Stimulated activated CD8-positive, alpha-beta memory T cell treated with anti-CD3 and anti-CD28 coated beads, Interleukin-4, amount 100 ng/mL, for 24 hours (primary cell): Measurements from ENCODE around the gene HRC.
"Not testable (repeated sequence)": the region's sequence is repeated elsewhere in the genome, so short reads cannot be mapped to it uniquely, and the experiment has no call there.

ENCODE experiments used
- DNase-seq: peaks from one replicate; pipeline ENCODE4 v3.0.0-alpha.2; 2020; ENCODE audit warnings: low read depth

Gene HRC

DNA sequence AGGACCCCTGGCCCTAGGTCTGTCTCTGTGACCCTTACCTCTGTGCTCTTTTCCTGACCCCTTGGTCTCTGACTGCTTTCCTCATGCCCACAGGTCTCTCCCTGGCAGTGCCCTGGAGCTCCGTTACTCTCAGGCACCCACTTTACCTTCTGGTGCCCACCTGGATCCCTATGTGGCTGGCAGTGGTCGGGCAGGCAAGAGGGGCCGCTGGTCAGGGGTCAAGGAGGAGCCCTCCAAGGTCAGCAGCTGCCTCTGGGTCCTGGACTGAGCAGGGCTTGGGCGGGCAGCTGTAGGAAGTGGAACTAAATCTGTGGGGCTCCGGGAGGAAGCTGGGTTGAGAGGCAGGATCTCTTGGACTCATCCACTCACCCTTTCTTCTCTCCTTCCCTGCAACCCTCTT lies 19.5 kb downstream of the HRC start:
- DNase-seq = no peak

GRCh38 chr19:49133621-49134454 lies 21.4 kb downstream of the HRC start:
- DNase-seq = no peak

- no peak for DNase-seq
These were observed 22.1 kb downstream of the HRC start for GRCh38 chr19:49132974-49133609.

DNA sequence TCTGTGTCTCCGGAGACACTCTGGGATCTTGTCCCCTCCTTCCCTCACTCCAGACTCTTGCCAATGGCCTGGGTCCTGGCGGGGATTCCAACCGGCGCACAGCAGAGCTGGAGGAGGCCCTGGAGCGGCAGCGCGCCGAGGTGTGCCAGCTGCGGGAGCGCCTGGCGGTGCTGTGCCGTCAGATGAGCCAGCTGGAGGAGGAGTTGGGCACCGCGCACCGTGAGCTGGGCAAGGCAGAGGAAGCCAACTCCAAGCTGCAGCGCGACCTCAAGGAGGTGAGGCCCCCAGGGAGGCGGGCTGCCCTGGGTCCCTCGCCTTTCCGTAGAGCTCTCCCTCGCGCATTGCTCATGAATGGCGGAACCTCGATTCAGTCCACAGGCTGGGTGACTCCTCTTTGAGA lies 24.9 kb downstream of the HRC start:
- DNase-seq = no peak

GRCh38 chr19:49129238-49129583 lies 26.0 kb downstream of the HRC start:
- DNase-seq = no peak

DNA sequence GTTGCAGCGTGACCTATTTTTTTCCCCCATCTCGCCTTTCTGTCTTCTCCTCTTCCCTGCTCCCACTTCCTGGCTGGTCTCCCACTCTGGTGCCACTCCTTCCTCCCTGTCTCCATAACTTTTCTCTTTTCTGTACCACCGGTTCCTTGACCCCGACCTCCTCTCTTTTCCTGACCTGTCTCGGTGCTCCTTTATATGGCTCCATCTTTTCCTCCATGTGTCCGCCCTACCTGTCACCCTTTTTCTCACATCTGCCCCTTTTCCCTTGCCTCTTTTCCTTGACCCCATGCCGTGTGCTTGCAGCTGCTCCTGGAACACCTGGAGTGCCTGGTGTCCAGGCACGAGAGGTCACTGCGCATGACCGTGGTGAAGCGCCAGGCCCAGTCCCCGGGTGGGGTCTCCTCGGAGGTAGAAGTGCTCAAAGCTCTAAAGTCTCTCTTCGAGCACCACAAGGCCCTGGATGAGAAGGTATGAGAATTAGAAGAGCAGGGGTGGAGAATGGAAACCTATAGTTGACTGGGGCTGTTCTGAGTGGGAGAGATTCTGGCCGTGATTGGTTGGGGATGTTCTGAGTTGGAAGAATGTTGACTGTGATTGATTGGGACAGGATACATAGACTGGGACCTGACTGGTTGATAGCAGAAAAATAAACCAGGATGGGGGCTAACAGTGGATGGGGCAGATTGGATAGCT lies 26.5 kb downstream of the HRC start:
- DNase-seq = no peak

- peak; percentile 88 for DNase-seq
These were observed 27.3 kb downstream of the HRC start for GRCh38 chr19:49127674-49128544.

GRCh38 chr19:49127225-49127624 lies 28.0 kb downstream of the HRC start:
- not testable (repeated sequence) for DNase-seq

- no peak for DNase-seq
These were observed 28.6 kb downstream of the HRC start for GRCh38 chr19:49126575-49126974.

- DNase-seq = no peak
These were observed 30.0 kb downstream of the HRC start for GRCh38 chr19:49125025-49125731.

DNA sequence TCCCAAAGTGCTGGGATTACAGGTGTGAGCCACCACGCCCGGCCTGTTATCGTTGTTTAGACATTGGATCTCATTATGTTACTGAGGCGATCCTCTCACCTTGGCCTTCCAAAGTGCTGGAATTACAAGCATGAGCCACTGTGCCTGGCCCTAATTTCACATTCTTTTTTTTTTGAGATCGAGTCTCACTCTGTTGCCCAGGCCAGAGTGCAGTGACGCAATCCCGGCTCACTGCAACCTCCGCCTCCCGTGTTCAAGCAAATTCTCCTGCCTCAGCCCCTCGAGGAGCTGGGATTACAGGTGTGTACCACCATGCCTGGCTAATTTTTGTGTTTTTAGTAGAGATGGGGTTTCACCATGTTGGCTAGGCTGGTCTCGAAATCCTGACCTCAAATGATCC lies 31.9 kb downstream of the HRC start:
- not testable (repeated sequence) for DNase-seq

- not testable (repeated sequence) for DNase-seq
These were observed 33.4 kb downstream of the HRC start for GRCh38 chr19:49121841-49122240.

DNA sequence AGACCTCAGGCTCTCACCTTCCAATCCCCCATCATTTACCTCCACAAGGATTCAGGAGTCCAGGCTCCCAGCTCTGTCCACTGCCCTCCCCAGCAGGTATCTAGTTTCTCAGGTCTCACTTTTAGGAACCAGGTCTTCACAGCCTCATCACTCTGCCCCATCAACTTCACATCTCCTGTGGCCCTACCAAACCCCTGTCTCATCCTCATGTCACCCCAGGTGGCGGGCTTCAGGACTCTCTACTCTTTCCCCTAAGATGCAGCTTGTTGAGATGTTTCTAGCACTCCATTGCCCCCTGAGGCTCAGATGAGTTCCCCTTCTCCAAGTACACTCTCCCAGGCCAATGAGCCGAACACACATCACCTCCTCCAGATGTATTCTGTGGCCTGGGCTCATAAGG lies 34.3 kb downstream of the HRC start:
- no peak for DNase-seq

DNA sequence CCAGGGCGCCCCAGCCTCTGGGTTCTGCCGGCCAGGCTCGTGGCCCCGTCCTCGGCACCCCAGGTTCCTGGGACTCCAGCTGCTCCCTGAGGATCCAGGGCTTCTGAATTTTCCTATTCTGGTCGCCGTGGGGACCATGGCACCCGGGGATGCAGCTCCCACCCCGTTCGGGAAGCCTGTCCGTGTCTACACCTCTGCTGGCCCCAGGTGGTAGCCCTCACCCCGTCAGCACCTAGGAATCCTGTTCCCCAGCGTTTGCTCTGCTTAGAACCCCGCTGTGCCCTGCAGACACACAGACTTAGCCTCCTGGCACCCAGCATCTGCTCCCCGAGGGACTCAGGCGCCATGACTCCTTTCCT lies 34.9 kb downstream of the HRC start:
- DNase-seq = no peak

DNA sequence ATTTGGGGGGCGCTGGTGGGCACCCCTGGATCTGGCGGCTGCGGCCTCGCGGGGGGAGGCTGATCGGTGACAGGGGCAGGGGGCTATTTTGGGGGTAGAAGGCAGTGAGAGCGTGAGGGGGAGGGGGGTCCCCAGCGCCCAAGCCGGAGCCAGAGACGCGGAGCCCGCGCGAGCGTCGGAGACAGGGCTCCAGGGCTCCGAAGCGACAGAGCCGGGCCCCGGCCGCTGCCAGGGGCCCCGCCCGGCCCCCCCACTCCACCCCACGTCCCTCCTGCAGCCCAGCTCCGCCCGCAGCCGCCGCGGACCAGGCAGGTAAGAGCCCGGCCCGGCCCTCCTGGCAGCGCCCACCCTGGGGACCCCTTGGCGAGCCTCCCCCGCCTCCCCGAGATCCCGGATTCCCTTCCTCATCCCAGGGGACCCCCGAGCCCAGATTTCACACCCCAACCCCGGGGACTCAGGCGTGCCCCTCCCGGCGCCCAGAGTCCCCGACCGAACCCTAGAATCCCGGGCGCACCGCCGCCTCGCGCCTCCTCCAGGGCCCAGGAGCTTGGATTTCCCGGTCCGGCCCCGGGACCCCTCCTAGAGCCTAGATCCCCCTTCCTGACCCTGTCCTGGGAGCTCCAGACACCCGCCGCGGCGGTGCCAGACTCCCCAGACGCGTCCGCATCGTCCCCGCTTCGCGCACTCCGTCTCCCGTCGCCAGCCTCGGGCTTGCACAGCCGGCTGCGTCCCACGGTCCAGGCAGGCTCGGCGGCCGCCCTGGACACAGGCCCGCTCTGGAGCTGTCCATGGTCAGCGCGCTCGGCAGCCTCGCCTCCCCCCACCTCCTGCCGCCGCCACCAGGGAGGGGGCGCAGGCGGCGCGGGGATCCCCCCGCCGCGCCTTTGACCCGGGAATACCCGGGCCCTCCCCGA lies 35.5 kb downstream of the HRC start, which contains the start of gene PPFIA3:
Gene PPFIA3 (plus strand): TSS at position 134 of the 914 bp plus-strand sequence. CDS start 8,330 bp downstream, outside the sequence.
- DNase-seq = no peak

DNA sequence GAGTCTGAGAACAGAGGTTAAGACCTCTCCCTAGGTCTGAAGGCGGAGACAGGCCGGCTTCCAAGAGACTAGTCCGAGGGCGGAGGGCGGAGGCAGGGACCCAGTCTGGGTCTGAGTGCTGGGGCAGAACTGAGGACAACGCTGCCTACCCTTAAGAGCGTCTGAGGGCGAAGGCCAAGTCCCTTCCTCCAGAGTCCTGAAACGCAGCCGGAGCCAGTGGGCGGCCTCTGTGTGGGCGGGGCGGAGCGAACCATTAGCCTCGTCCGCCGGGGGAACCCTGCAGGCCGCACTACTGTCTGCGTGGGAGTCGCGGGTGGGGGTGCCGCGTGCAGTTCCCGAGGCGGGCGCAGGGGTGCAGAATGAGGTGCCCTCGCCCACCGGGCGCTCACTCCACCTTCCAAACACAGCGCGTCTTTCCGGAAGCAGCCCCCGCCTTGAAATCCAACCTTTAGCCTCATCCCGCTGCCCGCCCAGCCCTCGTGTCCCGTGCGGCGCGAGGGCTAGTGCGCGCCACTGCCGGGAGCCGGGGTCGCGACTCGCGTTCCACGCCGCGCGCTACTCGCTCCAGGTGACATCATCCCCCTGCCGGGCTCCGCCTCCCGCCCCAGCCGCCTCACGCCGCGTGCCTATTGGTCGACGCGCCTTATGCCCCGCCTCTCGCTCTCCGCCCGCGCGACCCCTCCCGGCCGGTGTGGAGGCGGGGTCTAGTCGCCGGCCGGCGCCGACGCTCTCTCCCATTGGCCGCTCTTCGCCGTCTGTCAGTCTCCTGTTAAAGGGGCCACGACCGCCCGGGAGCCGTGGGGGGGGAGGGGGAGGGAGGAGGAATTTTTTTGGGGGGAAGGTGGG lies 36.4 kb downstream of the HRC start, which contains the start of gene C19orf73:
Gene C19orf73 (minus strand): TSS at position 579 of the 846 bp plus-strand sequence. CDS start 121 bp downstream, at position 458.
- peak; percentile 91 for DNase-seq

GRCh38 chr19:49117677-49118564 lies 37.3 kb downstream of the HRC start:
- DNase-seq = no peak

DNA sequence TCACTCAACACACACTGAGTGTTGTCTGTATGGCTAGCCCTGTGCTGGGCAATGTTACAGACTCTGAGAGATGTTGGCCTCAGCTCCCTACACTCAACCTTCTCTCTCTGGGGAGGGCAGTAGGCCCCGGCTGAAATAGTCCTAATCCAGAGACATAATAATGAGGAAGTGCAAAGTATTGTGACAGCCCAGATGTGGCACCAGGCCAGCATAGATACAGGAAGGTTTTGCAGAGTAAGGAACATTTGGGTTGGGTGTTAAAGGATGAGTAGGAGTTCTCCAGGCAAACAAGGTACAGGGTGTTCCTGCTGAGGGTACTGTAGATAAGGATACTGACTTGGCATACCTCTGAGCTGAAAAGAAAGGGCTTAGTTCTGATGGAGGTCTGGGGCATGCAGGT lies 38.7 kb downstream of the HRC start:
- DNase-seq = no peak
